Measurements from ENCODE around the gene CALML6.

Gene CALML6

DNA sequence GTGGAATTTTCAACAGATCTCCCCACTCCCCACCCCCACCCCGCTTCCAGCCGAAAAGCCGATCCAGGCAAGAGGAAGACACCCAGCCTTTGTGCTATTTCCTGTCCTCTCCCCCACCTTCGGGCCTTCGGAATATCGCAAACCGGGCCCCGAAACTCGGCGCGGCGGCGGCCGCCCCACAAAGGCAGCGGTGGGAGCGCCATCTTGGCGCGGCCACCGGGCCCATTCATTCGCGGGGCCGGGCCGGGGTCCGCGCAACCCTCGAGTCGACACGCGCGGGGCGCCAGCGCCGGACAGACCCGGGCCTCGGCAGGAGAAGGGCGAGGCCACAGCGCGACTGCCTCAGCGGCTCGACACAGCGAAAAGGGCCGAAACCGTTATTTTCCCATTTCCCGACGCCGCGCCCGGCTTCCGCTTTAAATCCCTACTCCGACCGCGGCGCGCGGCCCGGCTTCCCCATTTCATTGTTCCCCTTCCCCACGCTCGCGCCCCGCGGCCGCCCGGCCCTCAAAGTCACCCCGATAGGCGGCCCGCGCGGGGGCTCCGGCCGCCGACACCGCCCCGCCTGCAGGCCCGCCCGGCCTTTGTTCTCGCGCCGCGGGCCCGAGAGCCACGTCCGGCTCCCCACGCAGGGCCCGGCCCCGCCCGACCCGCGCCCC lies 25.1 kb upstream of the CALML6 start:
- no peak for DNase-seq (ENCODE audit: low read depth, low spot score)

DNA sequence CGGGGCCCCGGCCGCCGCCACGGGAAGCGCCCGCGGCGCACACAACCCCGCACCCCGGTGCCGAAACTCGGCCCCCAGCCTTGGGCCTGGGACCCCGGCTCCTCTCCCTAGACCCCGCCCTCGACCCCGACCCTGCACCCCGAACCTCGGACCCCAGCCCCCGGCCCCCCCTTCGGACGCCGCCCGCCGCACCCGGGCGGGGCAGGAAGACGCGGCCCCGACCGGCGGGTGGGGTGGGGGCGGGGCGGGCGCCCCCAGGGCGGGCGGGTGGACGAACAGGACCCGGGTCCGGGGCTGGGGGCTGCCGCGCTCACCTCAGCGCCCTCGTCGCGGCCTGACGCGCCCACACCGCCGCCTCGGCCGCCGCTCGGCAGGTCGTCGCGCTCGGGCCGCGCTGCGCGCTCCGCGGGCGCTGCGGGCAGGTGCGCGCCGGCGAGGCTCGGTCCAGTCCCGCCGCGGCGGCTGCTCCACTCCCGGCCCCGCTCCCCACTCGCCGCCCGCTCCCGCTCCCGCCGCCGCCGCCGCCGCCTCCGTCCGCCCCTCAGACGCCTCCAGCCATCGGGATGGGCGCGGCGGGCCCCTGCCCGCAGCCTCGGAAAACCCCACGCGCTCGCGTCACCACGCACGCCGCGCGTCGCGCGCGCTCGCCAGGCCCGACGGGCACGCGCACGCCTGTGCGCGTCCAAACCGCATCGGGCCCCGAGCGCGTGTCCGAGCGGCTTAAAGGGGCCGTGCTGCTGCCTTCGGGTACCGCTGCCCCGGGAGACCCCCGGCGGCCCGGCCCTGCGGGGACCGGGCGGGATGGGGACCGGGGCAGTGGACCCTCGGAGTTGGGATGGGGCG lies 24.3 kb upstream of the CALML6 start, which contains the start of gene GNB1:
Gene GNB1 (minus strand): TSS at position 582 of the 843 bp plus-strand sequence. CDS start 65,634 bp downstream, outside the sequence.
- peak within 1 kb of the TSS; percentile 90 for H3K4me3 ChIP-seq
- TF ChIP-seq EZH2 (IDR thresholded peaks at IDR 0.05) (no peak), FOXP2 (optimal IDR thresholded peaks at IDR 0.05; ENCODE audit: control extremely low read depth, extremely low read length, insufficient read depth) (peak; percentile 33), POLR2AphosphoS5 (IDR thresholded peaks at IDR 0.05; ENCODE audit: borderline replicate concordance, low read depth, low read length) (peak; percentile 62)
- H3K9ac ChIP-seq (ENCODE audit: insufficient read length): peak within 1 kb of the TSS; percentile 92
- peak within 1 kb of the TSS; percentile 92 for H3K27ac ChIP-seq
- H3K9me3 ChIP-seq (ENCODE audit: low read depth, low read length): no peaks in the 10 kb centered on the region
- DNase-seq (ENCODE audit: low read depth, low spot score): no peak
- H3K36me3 ChIP-seq (ENCODE audit: insufficient read depth, low read length): peaks cover 16% of the 10 kb centered on the region

More for the DNA sequence above, 25.1 kb upstream of the CALML6 start:
- H3K4me3 ChIP-seq: peak overlapping the region; percentile 90
- H3K27ac ChIP-seq: peak overlapping the region; percentile 92
- peak overlapping the region; percentile 92 for H3K9ac ChIP-seq (ENCODE audit: insufficient read length)
- TF ChIP-seq FOXP2 (optimal IDR thresholded peaks at IDR 0.05; ENCODE audit: control extremely low read depth, extremely low read length, insufficient read depth): no peak
- TF ChIP-seq POLR2AphosphoS5 (IDR thresholded peaks at IDR 0.05; ENCODE audit: borderline replicate concordance, low read depth, low read length): peak; percentile 28; the same call in 1 of the 2 replicates
- no peak for TF ChIP-seq EZH2 (IDR thresholded peaks at IDR 0.05)
- no peaks in the 10 kb centered on the region for H3K9me3 ChIP-seq (ENCODE audit: low read depth, low read length)
- H3K36me3 ChIP-seq (ENCODE audit: insufficient read depth, low read length): peaks cover 16% of the 10 kb centered on the region

DNA sequence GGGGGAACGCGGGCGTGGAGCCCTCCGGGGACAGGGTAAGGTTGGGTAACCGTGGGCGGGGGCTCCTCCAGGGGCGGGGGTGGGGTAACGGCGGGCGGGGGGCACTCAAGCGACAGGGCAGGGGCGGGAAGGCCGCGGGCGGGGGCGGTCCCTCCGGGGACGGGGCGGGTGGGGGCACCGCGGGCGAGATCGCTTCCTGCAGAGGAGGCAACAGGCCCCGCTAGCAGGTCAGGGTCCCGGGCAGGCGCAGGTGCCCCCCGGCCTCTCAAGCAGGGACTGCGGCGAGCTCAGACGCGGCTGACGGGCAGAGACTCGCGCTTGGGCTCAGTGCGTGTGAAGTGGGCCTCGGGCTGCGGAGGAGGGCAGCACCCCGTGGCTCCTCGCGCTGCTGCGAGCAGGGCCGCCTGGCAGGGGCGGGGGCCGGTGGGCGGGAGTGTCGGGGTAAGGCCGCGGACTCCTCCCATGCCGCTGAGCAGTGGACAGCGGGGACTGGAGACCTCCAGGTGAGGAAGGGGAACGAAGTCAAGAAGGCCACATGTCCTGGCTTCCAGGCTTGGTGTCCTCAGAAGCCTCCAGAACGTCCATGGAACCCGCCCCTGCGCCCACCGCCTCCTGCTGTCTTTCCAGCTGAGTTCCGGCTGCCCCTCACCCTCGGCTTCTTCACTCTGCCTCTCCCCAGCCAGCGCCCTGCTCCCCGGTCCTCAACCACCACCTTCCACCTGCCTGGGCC lies 23.5 kb upstream of the CALML6 start:
- Histone ChIP-seq H3K27ac (peak overlapping the region; percentile 90), H3K36me3 (ENCODE audit: insufficient read depth, low read length) (peaks cover 12% of the 10 kb centered on the region), H3K9me3 (ENCODE audit: low read depth, low read length) (no peaks in the 10 kb centered on the region), H3K4me3 (peak overlapping the region; percentile 86), H3K9ac (ENCODE audit: insufficient read length) (peak overlapping the region; percentile 84)
- TF ChIP-seq POLR2AphosphoS5 (IDR thresholded peaks at IDR 0.05; ENCODE audit: borderline replicate concordance, low read depth, low read length) (peak; percentile 56; the same call in 1 of the 2 replicates), EZH2 (IDR thresholded peaks at IDR 0.05) (no peak)
- DNase-seq (ENCODE audit: low read depth, low spot score): no peak

DNA sequence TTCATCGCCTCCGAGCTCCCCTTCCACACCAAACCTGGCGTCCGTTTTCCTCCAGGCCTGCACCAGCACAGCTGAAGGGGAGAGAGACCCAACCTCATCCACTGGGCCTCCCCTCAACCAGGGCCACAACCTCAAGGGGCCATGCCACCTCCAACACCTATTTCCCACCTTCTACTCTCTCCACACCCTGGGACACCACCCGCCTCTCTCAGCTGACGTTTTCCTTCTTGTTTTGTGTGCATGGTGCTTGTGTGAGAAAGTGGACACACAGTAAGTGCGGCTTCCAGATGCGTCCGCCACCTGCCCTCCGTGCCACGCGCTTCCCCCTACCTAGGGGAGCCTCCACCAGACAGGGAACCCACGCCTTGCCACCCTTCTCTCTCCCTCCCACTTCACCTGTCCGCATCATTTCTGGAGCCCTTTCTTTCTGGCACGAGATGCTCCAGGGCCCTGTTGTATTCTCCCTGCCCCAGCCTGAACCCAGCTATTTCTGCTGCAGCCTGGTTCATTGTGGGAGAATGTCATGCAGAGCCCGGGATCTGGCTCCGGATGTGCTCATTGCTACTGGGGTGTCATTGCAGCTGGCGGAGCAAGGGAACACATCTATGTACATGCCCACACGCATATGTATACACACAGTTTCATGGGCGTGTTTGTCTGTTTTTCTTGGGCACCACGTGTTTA lies 22.8 kb upstream of the CALML6 start:
- no peaks in the 10 kb centered on the region for H3K9me3 ChIP-seq (ENCODE audit: low read depth, low read length)
- peak overlapping the region; percentile 81 for H3K9ac ChIP-seq (ENCODE audit: insufficient read length)
- peaks cover 8% of the 10 kb centered on the region for H3K36me3 ChIP-seq (ENCODE audit: insufficient read depth, low read length)
- TF ChIP-seq EZH2 (IDR thresholded peaks at IDR 0.05) (no peak), FOXP2 (optimal IDR thresholded peaks at IDR 0.05; ENCODE audit: control extremely low read depth, extremely low read length, insufficient read depth) (no peak), POLR2AphosphoS5 (IDR thresholded peaks at IDR 0.05; ENCODE audit: borderline replicate concordance, low read depth, low read length) (no peak)
- H3K27ac ChIP-seq: 0 out of 2 replicates have a peak overlapping the region, but pooled peaks have one; percentile 71
- peak overlapping the region; percentile 86 for H3K4me3 ChIP-seq
- DNase-seq (ENCODE audit: low read depth, low spot score): no peak

DNA sequence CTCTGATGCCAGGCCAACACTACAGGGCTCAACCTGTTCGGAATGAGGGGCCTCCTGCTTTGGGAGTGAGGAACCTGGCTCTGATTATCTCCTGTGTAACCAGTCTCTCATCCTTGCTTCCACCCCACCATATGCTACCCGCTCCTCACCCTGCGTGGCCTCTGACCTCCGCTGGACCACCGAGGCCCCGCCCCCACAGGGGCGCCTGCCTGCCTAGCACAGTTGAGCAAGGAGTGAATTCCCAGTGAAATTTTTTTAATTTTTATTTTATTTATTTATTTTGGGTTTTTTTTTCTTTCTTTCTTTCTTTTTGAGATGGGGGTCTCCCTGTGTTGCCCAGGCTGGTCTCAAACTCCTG lies 22.3 kb upstream of the CALML6 start:
- peak overlapping the region; percentile 86; the same call in 1 of the 2 replicates for H3K4me3 ChIP-seq
- no peak for DNase-seq (ENCODE audit: low read depth, low spot score)
- no peak overlapping the region for H3K9ac ChIP-seq (ENCODE audit: insufficient read length)
- no peaks in the 10 kb centered on the region for H3K9me3 ChIP-seq (ENCODE audit: low read depth, low read length)
- H3K36me3 ChIP-seq (ENCODE audit: insufficient read depth, low read length): peaks cover 7% of the 10 kb centered on the region
- H3K27ac ChIP-seq: no peak overlapping the region
- TF ChIP-seq FOXP2 (optimal IDR thresholded peaks at IDR 0.05; ENCODE audit: control extremely low read depth, extremely low read length, insufficient read depth) (no peak), EZH2 (IDR thresholded peaks at IDR 0.05) (no peak), POLR2AphosphoS5 (IDR thresholded peaks at IDR 0.05; ENCODE audit: borderline replicate concordance, low read depth, low read length) (no peak)

DNA sequence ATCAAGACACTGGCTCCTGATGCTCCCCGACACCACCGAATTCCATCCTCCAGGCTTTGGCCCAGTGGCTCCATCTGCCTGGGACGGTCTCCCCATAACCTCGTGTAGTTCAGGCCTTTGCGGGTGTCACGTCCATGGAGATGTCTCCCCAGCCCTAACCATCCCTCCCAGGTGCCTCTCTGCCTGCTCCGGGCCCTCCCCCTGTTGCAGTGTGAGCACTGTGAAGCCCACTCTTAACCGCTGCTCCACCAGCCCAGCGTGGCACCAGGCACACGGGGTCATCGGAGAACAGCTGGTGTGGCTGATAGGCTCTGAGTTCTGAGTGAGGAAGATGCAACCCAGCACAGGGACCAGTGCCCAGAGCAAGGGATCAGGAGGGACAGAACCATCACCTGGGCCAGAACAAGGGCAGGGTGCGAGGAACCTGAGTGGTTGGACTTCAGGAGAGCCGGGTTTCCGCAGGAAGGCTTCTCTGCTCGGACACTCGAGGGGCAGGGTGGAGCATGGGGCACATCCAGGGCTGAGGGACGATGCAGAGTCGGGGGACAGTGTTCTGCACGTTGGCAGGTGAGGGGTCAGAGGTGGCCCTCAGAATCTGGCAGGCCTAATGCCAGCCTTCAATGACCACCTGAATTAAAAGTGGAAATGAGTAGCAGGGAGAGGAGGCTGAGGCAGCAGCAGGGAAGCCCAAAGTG lies 21.6 kb upstream of the CALML6 start:
- Histone ChIP-seq H3K9ac (ENCODE audit: insufficient read length) (no peak overlapping the region), H3K36me3 (ENCODE audit: insufficient read depth, low read length) (peaks cover under 1% of the 10 kb centered on the region), H3K4me3 (no peak overlapping the region), H3K27ac (no peak overlapping the region), H3K9me3 (ENCODE audit: low read depth, low read length) (no peaks in the 10 kb centered on the region)
- DNase-seq (ENCODE audit: low read depth, low spot score): no peak
- TF ChIP-seq EZH2 (IDR thresholded peaks at IDR 0.05) (no peak), FOXP2 (optimal IDR thresholded peaks at IDR 0.05; ENCODE audit: control extremely low read depth, extremely low read length, insufficient read depth) (no peak), POLR2AphosphoS5 (IDR thresholded peaks at IDR 0.05; ENCODE audit: borderline replicate concordance, low read depth, low read length) (no peak)

DNA sequence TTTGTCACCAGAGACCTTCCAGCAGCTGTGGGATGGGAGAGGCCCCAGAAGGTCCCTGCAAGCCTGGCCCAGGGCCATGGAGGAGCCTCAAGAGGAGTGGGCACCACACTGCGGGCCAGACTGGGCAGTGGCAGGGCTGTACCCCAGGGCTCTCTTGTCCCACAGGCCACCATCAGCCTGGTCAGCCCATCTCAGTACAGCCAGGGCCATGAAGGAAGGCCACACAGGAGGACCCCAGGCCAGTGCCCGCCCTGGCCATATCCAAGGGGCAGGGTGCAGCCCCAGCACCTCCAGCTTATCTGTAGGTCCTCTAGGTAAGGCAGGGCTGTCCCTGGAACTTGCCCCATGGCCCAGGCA lies 21.1 kb upstream of the CALML6 start:
- no peak overlapping the region for H3K27ac ChIP-seq
- no peaks in the 10 kb centered on the region; the same call in 1 of the 2 replicates for H3K36me3 ChIP-seq (ENCODE audit: insufficient read depth, low read length)
- no peak overlapping the region for H3K9ac ChIP-seq (ENCODE audit: insufficient read length)
- no peak overlapping the region for H3K4me3 ChIP-seq
- no peak for DNase-seq (ENCODE audit: low read depth, low spot score)
- TF ChIP-seq POLR2AphosphoS5 (IDR thresholded peaks at IDR 0.05; ENCODE audit: borderline replicate concordance, low read depth, low read length) (0 out of 2 replicates have a peak, but pooled peaks have one; percentile 14), FOXP2 (optimal IDR thresholded peaks at IDR 0.05; ENCODE audit: control extremely low read depth, extremely low read length, insufficient read depth) (no peak)
- H3K9me3 ChIP-seq (ENCODE audit: low read depth, low read length): no peaks in the 10 kb centered on the region

Data from SK-N-MC (cell line).